ENCODE measurements around the gene FBXO24. TPM values are rescaled to one million over a fixed set of nuclear protein-coding genes. Genes with fewer than 3 reads are reported as not detected.

FBXO24 gene
- total and polyA plus RNA-seq, 10 of the 15 experiments (the other 5 are each of a cell fraction or from before 2014, with no cell fraction given) = 0.11 to 0.96 (median 0.27) TPM; not detected in 4

GRCh38 chr7:100552532-100552931 lies 33.6 kb upstream of the FBXO24 start (continued):
- TF ChIP-seq, protein P1, sequence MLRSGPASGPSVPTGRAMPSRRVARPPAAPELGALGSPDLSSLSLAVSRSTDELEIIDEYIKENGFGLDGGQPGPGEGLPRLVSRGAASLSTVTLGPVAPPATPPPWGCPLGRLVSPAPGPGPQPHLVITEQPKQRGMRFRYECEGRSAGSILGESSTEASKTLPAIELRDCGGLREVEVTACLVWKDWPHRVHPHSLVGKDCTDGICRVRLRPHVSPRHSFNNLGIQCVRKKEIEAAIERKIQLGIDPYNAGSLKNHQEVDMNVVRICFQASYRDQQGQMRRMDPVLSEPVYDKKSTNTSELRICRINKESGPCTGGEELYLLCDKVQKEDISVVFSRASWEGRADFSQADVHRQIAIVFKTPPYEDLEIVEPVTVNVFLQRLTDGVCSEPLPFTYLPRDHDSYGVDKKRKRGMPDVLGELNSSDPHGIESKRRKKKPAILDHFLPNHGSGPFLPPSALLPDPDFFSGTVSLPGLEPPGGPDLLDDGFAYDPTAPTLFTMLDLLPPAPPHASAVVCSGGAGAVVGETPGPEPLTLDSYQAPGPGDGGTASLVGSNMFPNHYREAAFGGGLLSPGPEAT (IDR thresholded peaks at IDR 0.05; ENCODE audit: low read depth) = no peak
- TF ChIP-seq SMC3 (IDR thresholded peaks at IDR 0.05; ENCODE audit: borderline replicate concordance, low read length) = no peak
- TF ChIP-seq JUND (IDR thresholded peaks at IDR 0.05; ENCODE audit: low read depth, low read length) = no peak
- TF ChIP-seq RAD51 (IDR thresholded peaks at IDR 0.05) = no peak

DNA sequence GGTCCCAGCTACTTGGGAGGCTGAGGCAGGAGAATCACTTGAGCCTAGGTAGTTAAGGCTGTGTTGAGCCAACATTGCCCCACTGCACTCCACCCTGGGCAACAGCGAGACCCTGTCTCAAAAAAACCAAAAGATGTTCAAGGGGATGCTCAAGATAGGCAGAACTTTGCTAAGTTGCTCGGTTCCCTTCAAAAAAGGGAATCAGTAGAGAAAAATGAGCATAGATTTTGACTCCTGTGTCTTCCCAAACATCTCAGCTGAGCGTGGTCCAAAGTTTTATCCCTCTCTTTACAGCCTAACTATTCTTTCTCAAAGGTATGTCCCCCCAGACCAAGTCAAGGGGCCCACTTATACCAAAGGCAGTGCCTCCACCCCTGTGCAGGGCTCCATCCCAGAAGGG lies 33.1 kb upstream of the FBXO24 start:
- FAIRE-seq (no peak), ATAC-seq (no peak), DNase-seq (ENCODE audit: low read depth, low spot score) (no peak)
- Histone ChIP-seq H3K27ac (ENCODE audit: control insufficient read depth, insufficient read depth) (no peak overlapping the region), H3K9me3 (replicated peaks; ENCODE audit: control insufficient read depth, insufficient read depth, low read length) (no peaks in the 10 kb centered on the region), H4K20me1 (ENCODE audit: control insufficient read depth, insufficient read depth) (no peaks in the 10 kb centered on the region), H3K4me1 (ENCODE audit: control insufficient read depth, insufficient read depth, low read length) (peaks cover 25% of the 10 kb centered on the region), H3K4me2 (ENCODE audit: control insufficient read depth, insufficient read depth) (no peak overlapping the region), H3K9ac (ENCODE audit: control insufficient read depth, insufficient read depth, low read length) (no peak overlapping the region), H3K79me2 (ENCODE audit: control insufficient read depth, insufficient read depth, low read length) (peaks cover 11% of the 10 kb centered on the region), H3K36me3 (ENCODE audit: control insufficient read depth in 2 of 2, insufficient read depth in 2 of 2, low read length in 1 of 2) (peaks cover 19 to 49% of the 10 kb centered on the region in 2 experiments), H2AFZ (ENCODE audit: control insufficient read depth, low read depth, low read length) (no peak overlapping the region), H3K27me3 (replicated peaks in 1 of 2; ENCODE audit: control insufficient read depth in 2 of 2, insufficient read depth in 2 of 2, low read length in 1 of 2) (no peaks in the 10 kb centered on the region), H3K4me3 (no peak overlapping the region)
- BruUV-seq (replicated peaks) = no TSS peak
- RAD21 ChIA-PET (ENCODE audit: unreplicated experiment) = no interaction called here
- CTCF ChIA-PET = no interaction called here
- in situ Hi-C loops (cut with MboI) (no loop called here), intact Hi-C loops (cut with micrococcal nuclease; ENCODE audit: unreplicated experiment) (no loop called here)
- SMC1A ChIA-PET (ENCODE audit: uncharacterized antibody, unreplicated experiment) = no interaction called here
- POLR2A ChIA-PET = interaction anchor here (0.6 kb wide), 1 partner anchor 13 kb away, joined by 5 read pairs; no protein-coding TSS in a partner anchor
- 93% methylated on average over 3 of the region's 3 CpGs for WGBS (ENCODE audit: insufficient coverage, insufficient replicate concordance, low lambda C conversion rate, missing lambda C conversion rate)
- no peak for TF ChIP-seq CREB1 (IDR thresholded peaks at IDR 0.05; ENCODE audit: low read depth)
- no peak for TF ChIP-seq TARDBP (IDR thresholded peaks at IDR 0.05; ENCODE audit: borderline replicate concordance)
- TF ChIP-seq TCF7 (IDR thresholded peaks at IDR 0.05; ENCODE audit: borderline replicate concordance) = no peak
- no peak for TF ChIP-seq CHD2 (IDR thresholded peaks at IDR 0.05; ENCODE audit: borderline replicate concordance, low read depth, low read length)
- no peak for TF ChIP-seq HCFC1 (IDR thresholded peaks at IDR 0.05; ENCODE audit: low read length)
- TF ChIP-seq, protein P2, sequence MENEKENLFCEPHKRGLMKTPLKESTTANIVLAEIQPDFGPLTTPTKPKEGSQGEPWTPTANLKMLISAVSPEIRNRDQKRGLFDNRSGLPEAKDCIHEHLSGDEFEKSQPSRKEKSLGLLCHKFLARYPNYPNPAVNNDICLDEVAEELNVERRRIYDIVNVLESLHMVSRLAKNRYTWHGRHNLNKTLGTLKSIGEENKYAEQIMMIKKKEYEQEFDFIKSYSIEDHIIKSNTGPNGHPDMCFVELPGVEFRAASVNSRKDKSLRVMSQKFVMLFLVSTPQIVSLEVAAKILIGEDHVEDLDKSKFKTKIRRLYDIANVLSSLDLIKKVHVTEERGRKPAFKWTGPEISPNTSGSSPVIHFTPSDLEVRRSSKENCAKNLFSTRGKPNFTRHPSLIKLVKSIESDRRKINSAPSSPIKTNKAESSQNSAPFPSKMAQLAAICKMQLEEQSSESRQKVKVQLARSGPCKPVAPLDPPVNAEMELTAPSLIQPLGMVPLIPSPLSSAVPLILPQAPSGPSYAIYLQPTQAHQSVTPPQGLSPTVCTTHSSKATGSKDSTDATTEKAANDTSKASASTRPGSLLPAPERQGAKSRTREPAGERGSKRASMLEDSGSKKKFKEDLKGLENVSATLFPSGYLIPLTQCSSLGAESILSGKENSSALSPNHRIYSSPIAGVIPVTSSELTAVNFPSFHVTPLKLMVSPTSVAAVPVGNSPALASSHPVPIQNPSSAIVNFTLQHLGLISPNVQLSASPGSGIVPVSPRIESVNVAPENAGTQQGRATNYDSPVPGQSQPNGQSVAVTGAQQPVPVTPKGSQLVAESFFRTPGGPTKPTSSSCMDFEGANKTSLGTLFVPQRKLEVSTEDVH (IDR thresholded peaks at IDR 0.05; ENCODE audit: low read depth, partially characterized antibody) = no peak
- no peak for TF ChIP-seq NR2F1 (conservative IDR thresholded peaks at IDR 0.05)
- TF ChIP-seq TCF12 (IDR thresholded peaks at IDR 0.05; ENCODE audit: low read depth, low read length) = no peak
- TF ChIP-seq BRCA1 (IDR thresholded peaks at IDR 0.05; ENCODE audit: low read depth, low read length) = no peak
- TF ChIP-seq, protein P3, sequence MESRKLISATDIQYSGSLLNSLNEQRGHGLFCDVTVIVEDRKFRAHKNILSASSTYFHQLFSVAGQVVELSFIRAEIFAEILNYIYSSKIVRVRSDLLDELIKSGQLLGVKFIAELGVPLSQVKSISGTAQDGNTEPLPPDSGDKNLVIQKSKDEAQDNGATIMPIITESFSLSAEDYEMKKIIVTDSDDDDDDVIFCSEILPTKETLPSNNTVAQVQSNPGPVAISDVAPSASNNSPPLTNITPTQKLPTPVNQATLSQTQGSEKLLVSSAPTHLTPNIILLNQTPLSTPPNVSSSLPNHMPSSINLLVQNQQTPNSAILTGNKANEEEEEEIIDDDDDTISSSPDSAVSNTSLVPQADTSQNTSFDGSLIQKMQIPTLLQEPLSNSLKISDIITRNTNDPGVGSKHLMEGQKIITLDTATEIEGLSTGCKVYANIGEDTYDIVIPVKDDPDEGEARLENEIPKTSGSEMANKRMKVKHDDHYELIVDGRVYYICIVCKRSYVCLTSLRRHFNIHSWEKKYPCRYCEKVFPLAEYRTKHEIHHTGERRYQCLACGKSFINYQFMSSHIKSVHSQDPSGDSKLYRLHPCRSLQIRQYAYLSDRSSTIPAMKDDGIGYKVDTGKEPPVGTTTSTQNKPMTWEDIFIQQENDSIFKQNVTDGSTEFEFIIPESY (IDR thresholded peaks at IDR 0.05) = no peak
- no peak for TF ChIP-seq NR2C2 (IDR thresholded peaks at IDR 0.05; ENCODE audit: borderline replicate concordance, control insufficient read depth, insufficient read length, low read depth)
- no peak for TF ChIP-seq IKZF1 (conservative IDR thresholded peaks at IDR 0.05)
- no peak for TF ChIP-seq BCL3 (IDR thresholded peaks at IDR 0.05; ENCODE audit: borderline replicate concordance, insufficient read depth, low read depth, low read length, poor library complexity, severe bottlenecking)

Data from GM12878 (cell line).